ENCODE results near the gene ZNF23.

Gene ZNF23

DNA sequence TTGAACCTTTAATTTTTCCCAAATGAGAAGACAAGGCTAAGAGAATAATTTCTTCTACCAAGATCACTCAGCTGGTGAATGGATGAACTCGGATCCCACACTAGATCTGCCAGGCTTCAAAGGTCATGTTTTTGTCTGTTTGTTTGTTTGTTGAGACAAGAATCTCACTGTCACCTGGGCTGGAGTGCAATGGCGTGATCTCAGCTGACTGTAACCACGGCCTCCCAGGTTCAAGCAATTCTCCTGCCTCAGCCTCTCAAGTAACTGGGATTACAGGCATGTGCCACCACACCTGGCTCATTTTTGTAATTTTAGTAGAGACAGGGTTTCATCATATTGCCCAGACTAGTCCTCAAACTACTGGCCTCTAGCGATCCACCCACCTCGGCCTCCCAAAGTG lies 20.5 kb upstream of the ZNF23 start:
- DNase-seq (ENCODE audit: low read depth) = no peak
- H3K4me3 ChIP-seq (ENCODE audit: low read length) = no peak overlapping the region
- TF ChIP-seq, protein P1, sequence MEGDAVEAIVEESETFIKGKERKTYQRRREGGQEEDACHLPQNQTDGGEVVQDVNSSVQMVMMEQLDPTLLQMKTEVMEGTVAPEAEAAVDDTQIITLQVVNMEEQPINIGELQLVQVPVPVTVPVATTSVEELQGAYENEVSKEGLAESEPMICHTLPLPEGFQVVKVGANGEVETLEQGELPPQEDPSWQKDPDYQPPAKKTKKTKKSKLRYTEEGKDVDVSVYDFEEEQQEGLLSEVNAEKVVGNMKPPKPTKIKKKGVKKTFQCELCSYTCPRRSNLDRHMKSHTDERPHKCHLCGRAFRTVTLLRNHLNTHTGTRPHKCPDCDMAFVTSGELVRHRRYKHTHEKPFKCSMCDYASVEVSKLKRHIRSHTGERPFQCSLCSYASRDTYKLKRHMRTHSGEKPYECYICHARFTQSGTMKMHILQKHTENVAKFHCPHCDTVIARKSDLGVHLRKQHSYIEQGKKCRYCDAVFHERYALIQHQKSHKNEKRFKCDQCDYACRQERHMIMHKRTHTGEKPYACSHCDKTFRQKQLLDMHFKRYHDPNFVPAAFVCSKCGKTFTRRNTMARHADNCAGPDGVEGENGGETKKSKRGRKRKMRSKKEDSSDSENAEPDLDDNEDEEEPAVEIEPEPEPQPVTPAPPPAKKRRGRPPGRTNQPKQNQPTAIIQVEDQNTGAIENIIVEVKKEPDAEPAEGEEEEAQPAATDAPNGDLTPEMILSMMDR (conservative IDR thresholded peaks at IDR 0.05; ENCODE audit: low read length) = no peak

DNA sequence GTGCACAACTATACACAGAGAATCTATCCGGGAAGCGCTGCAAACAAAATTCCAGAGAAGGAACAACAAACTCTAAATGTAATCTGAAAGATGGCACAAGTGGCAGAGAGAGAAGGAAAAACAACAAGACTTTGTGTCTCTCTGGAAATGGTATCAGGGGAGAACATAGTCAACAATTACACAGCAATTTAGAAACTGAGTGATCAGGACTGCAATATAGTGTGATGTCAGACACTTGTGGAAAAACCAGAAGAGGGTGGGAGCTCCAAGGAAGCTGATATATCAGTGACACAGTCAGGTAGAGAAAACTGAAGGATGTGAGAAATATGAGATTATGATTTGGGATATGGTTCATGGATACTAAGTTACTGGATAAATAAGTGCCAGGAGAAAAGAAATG lies 18.9 kb upstream of the ZNF23 start:
- TF ChIP-seq, protein P1 (conservative IDR thresholded peaks at IDR 0.05; ENCODE audit: low read length) = no peak
- H3K4me3 ChIP-seq (ENCODE audit: low read length) = no peak overlapping the region
- no peak for DNase-seq (ENCODE audit: low read depth)

DNA sequence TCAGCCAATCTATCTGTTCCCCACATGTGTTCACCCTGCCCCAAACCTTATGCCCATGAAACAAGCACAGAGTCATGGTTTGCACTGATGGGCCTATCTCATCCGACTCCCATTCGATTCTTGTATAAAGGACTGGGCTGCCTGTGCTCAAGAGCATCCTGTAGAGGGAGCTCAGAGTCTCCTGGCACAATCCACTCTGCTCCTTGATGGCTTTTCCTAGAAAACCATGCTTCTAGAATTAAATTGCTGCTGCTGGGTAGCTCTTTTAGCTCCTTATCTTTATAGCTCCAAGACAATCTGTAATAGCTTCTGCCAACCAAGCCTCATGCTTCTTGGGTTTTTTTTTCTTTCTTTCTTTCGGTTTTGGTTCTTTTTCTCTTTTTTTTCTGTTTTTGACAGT lies 17.4 kb upstream of the ZNF23 start:
- no peak for DNase-seq (ENCODE audit: low read depth)
- TF ChIP-seq, protein P1 (conservative IDR thresholded peaks at IDR 0.05; ENCODE audit: low read length) = peak; percentile 32
- H3K4me3 ChIP-seq (ENCODE audit: low read length) = no peak overlapping the region

DNA sequence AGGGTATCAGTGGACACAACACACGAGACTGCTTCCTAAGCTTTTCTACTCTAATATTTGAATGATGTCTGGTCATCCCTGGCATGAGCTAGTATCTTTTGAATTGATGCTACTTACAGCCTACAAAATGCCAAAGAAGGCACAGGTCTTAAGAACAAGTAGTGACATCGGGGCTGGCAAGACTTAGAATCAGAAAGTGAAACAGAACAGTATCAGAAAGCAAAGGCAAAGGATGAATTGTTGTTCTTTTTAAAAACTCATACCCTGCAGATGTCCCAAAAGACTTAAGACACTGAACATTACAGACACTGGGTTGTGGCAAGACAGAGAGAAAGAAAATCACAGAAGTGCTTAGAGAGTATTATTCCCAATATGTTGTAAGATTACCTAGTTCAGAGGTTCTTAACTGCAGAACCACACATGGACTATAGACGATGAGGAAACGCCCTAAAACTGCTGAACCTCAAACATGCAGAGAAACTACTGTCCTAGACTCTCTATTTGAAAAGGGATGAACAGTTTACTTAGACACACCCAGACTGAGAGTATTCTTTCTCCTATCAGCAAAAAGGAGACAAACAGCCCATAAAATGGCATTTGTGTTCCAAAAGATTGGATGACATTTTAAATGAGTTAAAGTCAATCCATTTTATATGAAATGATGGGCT lies 14.5 kb upstream of the ZNF23 start:
- TF ChIP-seq, protein P1 (conservative IDR thresholded peaks at IDR 0.05; ENCODE audit: low read length) = no peak
- H3K4me3 ChIP-seq (ENCODE audit: low read length) = no peak overlapping the region
- no peak for DNase-seq (ENCODE audit: low read depth)

DNA sequence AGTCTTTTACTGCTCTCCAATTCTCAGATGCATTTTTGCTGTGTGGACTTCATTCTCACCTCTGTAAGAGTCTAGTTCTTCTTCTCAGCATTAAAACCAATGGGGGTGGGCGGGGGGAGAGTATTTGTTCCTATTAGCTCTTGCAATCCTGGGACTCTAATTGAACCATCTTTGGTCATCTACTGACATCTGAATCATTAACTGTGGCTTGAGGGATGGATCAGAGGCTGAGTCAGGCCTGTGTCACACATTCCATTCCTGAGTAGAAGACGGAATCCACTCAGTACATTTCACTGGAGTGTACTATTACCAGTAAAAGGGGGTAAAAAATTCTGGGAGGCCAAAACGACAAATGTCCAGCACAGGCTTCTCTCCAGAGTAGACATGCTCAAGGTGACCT lies 12.8 kb upstream of the ZNF23 start:
- TF ChIP-seq, protein P1 (conservative IDR thresholded peaks at IDR 0.05; ENCODE audit: low read length) = no peak
- H3K4me3 ChIP-seq (ENCODE audit: low read length) = no peak overlapping the region
- peak; percentile 91 for DNase-seq (ENCODE audit: low read depth)

DNA sequence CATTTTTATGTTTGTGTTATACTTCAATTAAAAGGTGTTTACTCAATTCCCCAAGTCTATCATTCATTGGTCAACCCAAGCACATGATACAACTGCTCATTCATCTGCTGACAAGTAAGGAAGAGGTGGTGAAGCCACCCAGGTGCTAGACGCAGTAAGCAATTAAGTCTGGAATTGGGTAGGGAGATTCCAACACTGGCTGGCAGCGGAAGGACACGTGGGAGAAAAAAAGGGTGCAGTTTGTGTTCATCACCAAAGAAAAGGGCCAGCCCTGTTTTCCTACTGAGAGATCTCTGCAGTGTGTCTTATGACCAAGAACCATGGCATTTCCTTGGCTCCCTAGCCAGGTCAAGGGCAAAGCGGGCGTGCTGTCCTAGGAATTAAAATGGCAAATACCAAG lies 11.8 kb upstream of the ZNF23 start:
- no peak overlapping the region for H3K4me3 ChIP-seq (ENCODE audit: low read length)
- DNase-seq (ENCODE audit: low read depth) = no peak
- TF ChIP-seq, protein P1 (conservative IDR thresholded peaks at IDR 0.05; ENCODE audit: low read length) = no peak

DNA sequence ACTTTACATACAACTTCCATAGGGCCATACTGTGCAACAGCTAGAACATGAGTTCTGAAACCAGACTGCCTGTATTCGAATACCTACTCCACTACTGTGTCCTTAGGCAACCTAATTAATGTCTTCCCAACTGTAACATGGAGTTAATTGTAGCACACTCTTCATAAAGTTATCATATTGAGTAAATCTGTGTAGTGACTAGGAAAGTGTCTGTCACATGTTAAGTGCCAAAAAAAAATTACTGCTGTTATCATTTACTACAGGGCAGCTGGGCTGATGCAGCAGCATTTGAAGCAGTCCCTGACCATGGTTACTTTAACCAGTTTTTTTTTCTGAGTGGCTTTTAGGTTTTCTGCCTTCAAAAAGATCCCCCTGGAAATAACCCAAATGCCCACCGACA lies 10.9 kb upstream of the ZNF23 start:
- TF ChIP-seq, protein P1 (conservative IDR thresholded peaks at IDR 0.05; ENCODE audit: low read length) = no peak
- H3K4me3 ChIP-seq (ENCODE audit: low read length) = no peak overlapping the region
- DNase-seq (ENCODE audit: low read depth) = no peak

All from AG10803 (cell line).